Caco-2 (cell line): ENCODE data around the gene ASPG. TPM values are rescaled to one million over a fixed set of nuclear protein-coding genes. Genes with fewer than 3 reads are reported as not detected.
A peak's percentile ranks its signal among the peaks of the same experiment; 100 is the strongest.

ENCODE experiments used
- BruUV-seq: library from RNA; stranded (reverse); fragments of 400-500 nt; replicated peaks from 2 replicates; lab custom pipeline; 2021; lab: Mats Ljungman, UMichigan
- CTCF ChIA-PET: fragments of 300-600 bp; sonication (Branson Sonifier 250); formaldehyde crosslinking; loops from one replicate; lab custom pipeline; 2022; ENCODE audit warnings: antibody characterized with exemption; lab: Charles Lee
- POLR2A ChIA-PET: fragments of 300-600 bp; sonication (Branson Sonifier 250); formaldehyde crosslinking; loops from one replicate; lab custom pipeline; 2022; ENCODE audit warnings: antibody characterized with exemption; lab: Charles Lee
- DNase-seq, 2 experiments: peaks; one replicate each; pipeline versions ENCODE4 v3.0.0 to v3.0.0-alpha.2; 2020 to 2022
- H3K27me3 ChIP-seq: replicated peaks from 2 replicates; pipeline ENCODE4 v1.6.0; 2011; ENCODE audit warnings: low read length; ENCODE audit not compliant: control insufficient read depth, insufficient read depth
- H3K36me3 ChIP-seq: 2 replicates; pipeline ENCODE4 v1.5.1; 2011; ENCODE audit warnings: low read length; ENCODE audit not compliant: control insufficient read depth, insufficient read depth
- H3K4me1 ChIP-seq: fragments of 250-450 bp; sonication (Bioruptor Pico); 2 replicates; pipeline ENCODE4 v1.5.1; 2020; ENCODE audit warnings: mild to moderate bottlenecking
- H3K4me3 ChIP-seq: 2 replicates; pipeline ENCODE4 v1.5.1; 2011; ENCODE audit warnings: low read depth, mild to moderate bottlenecking, control low read depth, low read length
- H3K9me3 ChIP-seq: fragments of 250-450 bp; sonication (Bioruptor Pico); 2 replicates; pipeline ENCODE4 v1.5.1; 2020; ENCODE audit warnings: mild to moderate bottlenecking, moderate library complexity
- H3K27ac Mint-ChIP-seq: one replicate; pipeline ENCODE4 v1.8.0; 2022; ENCODE audit warnings: mixed read lengths; ENCODE audit not compliant: unreplicated experiment
- H3K27me3 Mint-ChIP-seq: one replicate; pipeline ENCODE4 v1.8.0; 2022; ENCODE audit warnings: mixed read lengths; ENCODE audit not compliant: insufficient read depth, unreplicated experiment
- H3K36me3 Mint-ChIP-seq: one replicate; pipeline ENCODE4 v1.8.0; 2022; ENCODE audit warnings: mild to moderate bottlenecking, mixed read lengths; ENCODE audit not compliant: insufficient read depth, unreplicated experiment
- H3K4me1 Mint-ChIP-seq: one replicate; pipeline ENCODE4 v1.8.0; 2022; ENCODE audit warnings: low read depth, mixed read lengths; ENCODE audit not compliant: unreplicated experiment
- H3K4me3 Mint-ChIP-seq: one replicate; pipeline ENCODE4 v1.8.0; 2022; ENCODE audit warnings: mild to moderate bottlenecking, moderate library complexity, mixed read lengths; ENCODE audit not compliant: unreplicated experiment
- H3K9me3 Mint-ChIP-seq: one replicate; pipeline ENCODE4 v1.8.0; 2022; ENCODE audit warnings: mixed read lengths; ENCODE audit not compliant: unreplicated experiment
- CTCF ChIP-seq, 2 experiments: fragments of 200-600 bp in 1 of 2; IDR thresholded peaks; 1 replicate in 1 of 2; 2 replicates in 1 of 2; pipeline versions ENCODE4 v1.5.1 to v1.8.0; 2011 to 2022; ENCODE audit warnings: antibody characterized with exemption in 1 of 2, control low read depth in 1 of 2, inconsistent platforms in 1 of 2, low read depth in 1 of 2, low read length in 1 of 2, mild to moderate bottlenecking in 1 of 2, moderate library complexity in 1 of 2; ENCODE audit not compliant: insufficient read depth in 1 of 2, severe bottlenecking in 1 of 2, unreplicated experiment in 1 of 2
- intact Hi-C: fragments of 100-400 bp; cut with micrococcal nuclease; formaldehyde crosslinking; loops from one replicate; pipeline ENCODE4 v1.10.0; 2022; ENCODE audit not compliant: unreplicated experiment
- total RNA-seq: library from RNA; stranded (reverse); gene quantifications from 2 replicates; pipeline ENCODE4 v1.2.3, GENCODE V29; 2022

Gene ASPG
- total RNA-seq, 1 experiment from 2014 or later = not detected

- ChIA-PET CTCF (interaction anchor here (1.0 to 3.1 kb wide), 2 partner anchors 19 to 38 kb away, joined by 4 to 9 read pairs; no protein-coding TSS in a partner anchor), POLR2A (no interaction called here)
- H3K4me1 ChIP-seq = peaks cover 13% of the 10 kb centered on the region
- Mint-ChIP-seq H3K4me1 (no peaks in the 10 kb centered on the region), H3K36me3 (no peaks in the 10 kb centered on the region), H3K27me3 (no peaks in the 10 kb centered on the region), H3K4me3 (peak overlapping the region; percentile 74), H3K9me3 (no peaks in the 10 kb centered on the region), H3K27ac (peak overlapping the region; percentile 50)
- BruUV-seq = TSS peak; percentile 65
- intact Hi-C loops = no loop called here
- H3K36me3 ChIP-seq = no peaks in the 10 kb centered on the region
- no peaks in the 10 kb centered on the region for H3K27me3 ChIP-seq
- peak in 1 of 2 experiments; percentile 18 for TF ChIP-seq CTCF (IDR thresholded peaks at IDR 0.05; ENCODE audit: insufficient read depth in 1 of 2, low read depth in 1 of 2, low read length in 1 of 2, severe bottlenecking in 1 of 2, unreplicated experiment in 1 of 2)
- H3K9me3 ChIP-seq = no peaks in the 10 kb centered on the region
- DNase-seq = peak; percentile 52 to 58
- H3K4me3 ChIP-seq = peak overlapping the region; percentile 56
These were observed 30.8 kb downstream of the ASPG start for GRCh38 chr14:104116288-104116755.

- H3K27me3 ChIP-seq = no peaks in the 10 kb centered on the region
- CTCF ChIA-PET = interaction anchor here (0.6 to 3.1 kb wide), 4 partner anchors 20 to 1677 kb away, joined by 4 to 9 read pairs (median 6); no protein-coding TSS in a partner anchor
- H3K4me3 Mint-ChIP-seq = peak overlapping the region; percentile 74
These were observed 31.3 kb downstream of the ASPG start for GRCh38 chr14:104116756-104117340.

More at GRCh38 chr14:104116756-104117340, 31.3 kb downstream of the ASPG start:
- Mint-ChIP-seq H3K4me1 (no peaks in the 10 kb centered on the region), H3K36me3 (no peaks in the 10 kb centered on the region), H3K27ac (peak overlapping the region; percentile 50), H3K9me3 (no peaks in the 10 kb centered on the region), H3K27me3 (no peaks in the 10 kb centered on the region)
- peak overlapping the region; percentile 56 for H3K4me3 ChIP-seq
- no TSS peak for BruUV-seq
- peaks cover 13% of the 10 kb centered on the region for H3K4me1 ChIP-seq
- intact Hi-C loops = no loop called here
- no peaks in the 10 kb centered on the region for H3K9me3 ChIP-seq
- H3K36me3 ChIP-seq = no peaks in the 10 kb centered on the region
- DNase-seq = peak; percentile 73 to 87
- POLR2A ChIA-PET = interaction anchor here (0.6 kb wide), 2 partner anchors 571 to 903 kb away, joined by 4 read pairs; no protein-coding TSS in a partner anchor
- TF ChIP-seq CTCF (IDR thresholded peaks at IDR 0.05; ENCODE audit: insufficient read depth in 1 of 2, low read depth in 1 of 2, low read length in 1 of 2, severe bottlenecking in 1 of 2, unreplicated experiment in 1 of 2) = no peak
